ENCODE measurements around the gene IQCF2.
"Not testable (repeated sequence)": the region's sequence is repeated elsewhere in the genome, so short reads cannot be mapped to it uniquely, and the experiment has no call there.

- TF ChIP-seq CTCF (IDR thresholded peaks at IDR 0.05); POLR2A (IDR thresholded peaks at IDR 0.05); POLR2AphosphoS5 (IDR thresholded peaks at IDR 0.05; ENCODE audit: insufficient read depth in 1 of 2, low read depth in 1 of 2): not testable (repeated sequence)
Measured at GRCh38 chr3:51900043-51900442, 38.6 kb downstream of the IQCF2 start.

All from vagina (tissue), 2 donors.